HG02885 (cell line): ENCODE results near the gene LYZL1.
"Not testable (repeated sequence)": the region's sequence is repeated elsewhere in the genome, so short reads cannot be mapped to it uniquely, and the experiment has no call there.

Source experiments
- ATAC-seq: cut with Tn5 transposase; IDR thresholded peaks from one replicate; pipeline ENCODE4 v1.9.1; 2021; ENCODE audit warnings: mild to moderate bottlenecking; ENCODE audit not compliant: unreplicated experiment, poor library complexity

LYZL1 gene

GRCh38 chr10:29304264-29304994, 15.6 kb downstream of the LYZL1 start:
- no peak for ATAC-seq

- ATAC-seq = no peak
Observed at GRCh38 chr10:29304995-29305335, 16.1 kb downstream of the LYZL1 start.

GRCh38 chr10:29306688-29307087, 17.8 kb downstream of the LYZL1 start:
- ATAC-seq = no peak

GRCh38 chr10:29308142-29308541, 19.3 kb downstream of the LYZL1 start:
- not testable (repeated sequence) for ATAC-seq

GRCh38 chr10:29309465-29309864, 20.6 kb downstream of the LYZL1 start:
- ATAC-seq = no peak

- not testable (repeated sequence) for ATAC-seq
Observed at GRCh38 chr10:29310463-29310862, 21.6 kb downstream of the LYZL1 start.

- ATAC-seq = no peak
Observed at GRCh38 chr10:29313071-29313470, 24.2 kb downstream of the LYZL1 start.

GRCh38 chr10:29314726-29315125, 25.9 kb downstream of the LYZL1 start:
- no peak for ATAC-seq

GRCh38 chr10:29315814-29316213, 26.9 kb downstream of the LYZL1 start:
- ATAC-seq = no peak

GRCh38 chr10:29316308-29317026, 27.6 kb downstream of the LYZL1 start:
- no peak for ATAC-seq

- no peak for ATAC-seq
Observed at GRCh38 chr10:29317027-29317420, 28.2 kb downstream of the LYZL1 start.

- no peak for ATAC-seq
Observed at GRCh38 chr10:29317423-29318021, 28.7 kb downstream of the LYZL1 start.

- not testable (repeated sequence) for ATAC-seq
Observed at GRCh38 chr10:29318141-29319071, 29.5 kb downstream of the LYZL1 start.

GRCh38 chr10:29319205-29319781, 30.4 kb downstream of the LYZL1 start:
- ATAC-seq = no peak

- not testable (repeated sequence) for ATAC-seq
Observed at GRCh38 chr10:29320680-29321121, 31.8 kb downstream of the LYZL1 start.

GRCh38 chr10:29321656-29322055, 32.8 kb downstream of the LYZL1 start:
- no peak for ATAC-seq

GRCh38 chr10:29322918-29323317, 34.0 kb downstream of the LYZL1 start:
- no peak for ATAC-seq

- no peak for ATAC-seq
Observed at GRCh38 chr10:29323367-29323766, 34.5 kb downstream of the LYZL1 start.

GRCh38 chr10:29324220-29324841, 35.5 kb downstream of the LYZL1 start:
- ATAC-seq = no peak

- no peak for ATAC-seq
Observed at GRCh38 chr10:29326299-29326698, 37.4 kb downstream of the LYZL1 start.
